OCI-LY1 (cell line): ENCODE data around the gene ARL11.

ENCODE experiments used
- H2AFZ ChIP-seq: fragments of 200-600 bp; sonication (generic), shearing (Covaris generic); 2 replicates; pipeline ENCODE4 v1.6.0; 2014; ENCODE audit warnings: antibody characterized with exemption, mild to moderate bottlenecking, low read length
- H3F3A ChIP-seq: fragments of 200-600 bp; sonication (generic), shearing (Covaris generic); 2 replicates; pipeline ENCODE4 v1.6.0; 2014; ENCODE audit warnings: mild to moderate bottlenecking, antibody characterized with exemption, low read length, moderate library complexity; ENCODE audit not compliant: insufficient read depth
- H3K27ac ChIP-seq: fragments of 200-600 bp; sonication (generic); 2 replicates; pipeline ENCODE4 v1.5.1; 2014; ENCODE audit warnings: low read length, mixed run types, mild to moderate bottlenecking, low read depth; ENCODE audit not compliant: poor library complexity, severe bottlenecking
- H3K27me3 ChIP-seq: fragments of 200-600 bp; sonication (generic); 2 replicates; pipeline ENCODE4 v1.6.0; 2014; ENCODE audit warnings: antibody characterized with exemption, mild to moderate bottlenecking, low read length, moderate library complexity; ENCODE audit not compliant: insufficient read depth
- H3K36me3 ChIP-seq: fragments of 200-600 bp; sonication (generic); 2 replicates; pipeline ENCODE4 v1.6.1; 2014; ENCODE audit warnings: mild to moderate bottlenecking, antibody characterized with exemption, low read length, moderate library complexity, mixed read lengths; ENCODE audit not compliant: insufficient read depth
- H3K4me1 ChIP-seq: fragments of 200-600 bp; sonication (generic); 2 replicates; pipeline ENCODE4 v1.5.1; 2014; ENCODE audit warnings: mild to moderate bottlenecking, low read length, moderate library complexity; ENCODE audit not compliant: insufficient read depth, severe bottlenecking
- H3K4me2 ChIP-seq: fragments of 200-600 bp; sonication (generic), shearing (Covaris generic); 2 replicates; pipeline ENCODE4 v1.6.1; 2014; ENCODE audit warnings: low read length
- H3K4me3 ChIP-seq: fragments of 200-600 bp; sonication (generic); 2 replicates; pipeline ENCODE4 v1.5.1; 2014; ENCODE audit warnings: low read length, low read depth, mild to moderate bottlenecking, mixed read lengths; ENCODE audit not compliant: poor library complexity, severe bottlenecking
- H3K79me2 ChIP-seq: fragments of 200-600 bp; shearing (Covaris generic); 2 replicates; pipeline ENCODE4 v1.6.1; 2016; ENCODE audit warnings: mixed run types, low read length, mixed read lengths; ENCODE audit not compliant: insufficient read depth
- H3K9ac ChIP-seq: fragments of 200-600 bp; sonication (generic), shearing (Covaris generic); 2 replicates; pipeline ENCODE4 v1.6.1; 2014; ENCODE audit warnings: mild to moderate bottlenecking, low read length, mixed read lengths
- H3K9me2 ChIP-seq: fragments of 200-600 bp; sonication (generic), shearing (Covaris generic); 2 replicates; pipeline ENCODE4 v1.6.1; 2014; ENCODE audit warnings: low read depth, mild to moderate bottlenecking, low read length, mixed read lengths
- H3K9me3 ChIP-seq: fragments of 200-600 bp; shearing (Covaris generic); 2 replicates; pipeline ENCODE4 v1.6.1; 2014; ENCODE audit warnings: low read length, mixed read lengths
- H4K20me1 ChIP-seq: fragments of 200-600 bp; sonication (generic), shearing (Covaris generic); 2 replicates; pipeline ENCODE4 v1.6.0; 2016; ENCODE audit warnings: mild to moderate bottlenecking, low read length; ENCODE audit not compliant: insufficient read depth
- CTCF ChIP-seq: fragments of 200-600 bp; sonication (generic), shearing (Covaris generic); IDR thresholded peaks from 2 replicates; pipeline ENCODE4 v1.5.1; 2017; ENCODE audit warnings: mild to moderate bottlenecking, antibody characterized with exemption, low read length, moderate library complexity, mixed read lengths
- EZH2 ChIP-seq: fragments of 200-600 bp; sonication (generic), shearing (Covaris generic); IDR thresholded peaks from 2 replicates; pipeline ENCODE4 v1.8.0; 2017; ENCODE audit warnings: borderline replicate concordance, mixed run types, mild to moderate bottlenecking, antibody characterized with exemption, low read length, moderate library complexity, mixed read lengths

ARL11 gene

GRCh38 chr13:49604570-49604969 lies 23.7 kb upstream of the ARL11 start:
- H3K9me2 ChIP-seq: no peaks in the 10 kb centered on the region
- peak overlapping the region; percentile 25 for H3K4me2 ChIP-seq
- peak overlapping the region; percentile 69; the same call in 1 of the 2 replicates for H2AFZ ChIP-seq
- H3K9ac ChIP-seq: peak overlapping the region; percentile 8; the same call in 1 of the 2 replicates
- peak overlapping the region; percentile 1 for H3K4me3 ChIP-seq
- no peaks in the 10 kb centered on the region for H3K27me3 ChIP-seq
- no peaks in the 10 kb centered on the region for H4K20me1 ChIP-seq
- peaks cover 45% of the 10 kb centered on the region for H3K4me1 ChIP-seq
- peak overlapping the region; percentile 80 for H3K27ac ChIP-seq
- H3K36me3 ChIP-seq: no peaks in the 10 kb centered on the region
- no peaks in the 10 kb centered on the region for H3K79me2 ChIP-seq
- peaks cover 11% of the 10 kb centered on the region; the same call in 1 of the 2 replicates for H3F3A ChIP-seq
- TF ChIP-seq EZH2 (no peak), CTCF (no peak)
- no peaks in the 10 kb centered on the region for H3K9me3 ChIP-seq

- Histone ChIP-seq H3K27ac (peak overlapping the region; percentile 57), H4K20me1 (no peaks in the 10 kb centered on the region), H3K9me3 (no peaks in the 10 kb centered on the region), H3K9me2 (no peaks in the 10 kb centered on the region), H3K4me1 (peaks cover 53% of the 10 kb centered on the region), H3K79me2 (no peaks in the 10 kb centered on the region), H3K9ac (peak overlapping the region; percentile 54), H3K4me3 (peak overlapping the region; percentile 50), H3K27me3 (no peaks in the 10 kb centered on the region), H3F3A (peaks cover 9% of the 10 kb centered on the region; the same call in 1 of the 2 replicates), H2AFZ (peak overlapping the region; percentile 99), H3K4me2 (peak overlapping the region; percentile 76), H3K36me3 (no peaks in the 10 kb centered on the region)
- peak; percentile 88 for TF ChIP-seq CTCF
- TF ChIP-seq EZH2: no peak
Measured at GRCh38 chr13:49606747-49607648, 21.3 kb upstream of the ARL11 start.

GRCh38 chr13:49607761-49608160 lies 20.5 kb upstream of the ARL11 start:
- TF ChIP-seq EZH2: no peak
- TF ChIP-seq CTCF: no peak
- H3K4me1 ChIP-seq: peaks cover 53% of the 10 kb centered on the region
- peak overlapping the region; percentile 13 for H3K27ac ChIP-seq
- H3K36me3 ChIP-seq: no peaks in the 10 kb centered on the region
- no peaks in the 10 kb centered on the region for H3K9me3 ChIP-seq
- H3K4me2 ChIP-seq: no peak overlapping the region
- no peak overlapping the region for H3K9ac ChIP-seq
- H3K9me2 ChIP-seq: no peaks in the 10 kb centered on the region
- no peaks in the 10 kb centered on the region for H3K27me3 ChIP-seq
- no peak overlapping the region for H2AFZ ChIP-seq
- H3K4me3 ChIP-seq: no peak overlapping the region
- 0 out of 2 replicates have a peak, but pooled peaks cover 3% of the 10 kb centered on the region for H3F3A ChIP-seq
- H3K79me2 ChIP-seq: no peaks in the 10 kb centered on the region
- no peaks in the 10 kb centered on the region for H4K20me1 ChIP-seq
